ENCODE results near the gene NEK10.

DNA sequence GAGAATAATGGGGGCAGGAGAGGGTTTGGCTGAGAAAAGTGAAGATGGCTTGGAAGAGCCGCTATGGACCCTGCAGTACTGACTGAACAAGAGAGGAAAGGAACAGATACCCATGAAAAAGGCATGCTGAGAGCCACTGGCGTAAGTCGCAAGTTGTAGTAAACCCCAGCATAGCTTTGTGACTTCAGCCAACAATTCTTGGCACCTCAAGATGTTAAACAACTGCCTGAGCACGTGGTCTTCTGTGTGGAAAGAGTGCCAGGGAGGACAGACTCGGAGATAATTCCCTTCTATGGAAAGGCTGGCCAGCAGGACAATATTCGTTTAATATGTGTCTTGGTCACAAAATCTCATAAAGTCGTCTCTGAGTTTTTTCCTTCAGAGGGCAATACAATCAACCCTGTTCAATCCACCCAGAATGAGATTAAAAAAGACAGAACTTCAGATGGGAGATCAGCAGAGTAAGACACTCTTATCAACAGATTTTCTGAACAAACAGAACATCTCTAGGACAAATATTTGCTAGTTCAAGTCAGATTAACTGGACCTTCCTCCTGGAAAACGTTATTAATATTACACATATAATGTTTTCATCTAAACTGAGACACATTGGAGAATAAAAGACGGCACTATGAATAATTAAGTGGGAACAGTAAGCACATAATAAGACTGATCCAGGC lies 49.2 kb downstream of the NEK10 start:
- TF ChIP-seq, protein P1, sequence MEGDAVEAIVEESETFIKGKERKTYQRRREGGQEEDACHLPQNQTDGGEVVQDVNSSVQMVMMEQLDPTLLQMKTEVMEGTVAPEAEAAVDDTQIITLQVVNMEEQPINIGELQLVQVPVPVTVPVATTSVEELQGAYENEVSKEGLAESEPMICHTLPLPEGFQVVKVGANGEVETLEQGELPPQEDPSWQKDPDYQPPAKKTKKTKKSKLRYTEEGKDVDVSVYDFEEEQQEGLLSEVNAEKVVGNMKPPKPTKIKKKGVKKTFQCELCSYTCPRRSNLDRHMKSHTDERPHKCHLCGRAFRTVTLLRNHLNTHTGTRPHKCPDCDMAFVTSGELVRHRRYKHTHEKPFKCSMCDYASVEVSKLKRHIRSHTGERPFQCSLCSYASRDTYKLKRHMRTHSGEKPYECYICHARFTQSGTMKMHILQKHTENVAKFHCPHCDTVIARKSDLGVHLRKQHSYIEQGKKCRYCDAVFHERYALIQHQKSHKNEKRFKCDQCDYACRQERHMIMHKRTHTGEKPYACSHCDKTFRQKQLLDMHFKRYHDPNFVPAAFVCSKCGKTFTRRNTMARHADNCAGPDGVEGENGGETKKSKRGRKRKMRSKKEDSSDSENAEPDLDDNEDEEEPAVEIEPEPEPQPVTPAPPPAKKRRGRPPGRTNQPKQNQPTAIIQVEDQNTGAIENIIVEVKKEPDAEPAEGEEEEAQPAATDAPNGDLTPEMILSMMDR (IDR thresholded peaks at IDR 0.05), result no peak
- TF ChIP-seq POLR2A (IDR thresholded peaks at IDR 0.05), result no peak
